MG63 (cell line): ENCODE measurements around the gene SYNPR. TPM values are rescaled to one million over a fixed set of nuclear protein-coding genes. Genes with fewer than 3 reads are reported as not detected.

Experiments used
- DNase-seq: peaks from one replicate; pipeline ENCODE4 v3.0.0-alpha.2; 2020
- H3K27me3 ChIP-seq: fragments of 250-450 bp; sonication (Bioruptor Pico); 2 replicates; pipeline ENCODE4 v1.5.1; 2020; ENCODE audit warnings: mild to moderate bottlenecking, moderate library complexity
- H3K36me3 ChIP-seq: fragments of 250-450 bp; sonication (Bioruptor Pico); 2 replicates; pipeline ENCODE4 v1.5.1; 2020; ENCODE audit warnings: mild to moderate bottlenecking, moderate library complexity
- H3K4me3 ChIP-seq: fragments of 250-450 bp; sonication (Bioruptor Pico); 2 replicates; pipeline ENCODE4 v1.5.1; 2020; ENCODE audit warnings: mild to moderate bottlenecking, moderate library complexity
- H3K9me3 ChIP-seq: fragments of 250-450 bp; sonication (Bioruptor Pico); 2 replicates; pipeline ENCODE4 v1.5.1; 2020; ENCODE audit warnings: mild to moderate bottlenecking, moderate library complexity
- total RNA-seq: library from RNA; depleted of rRNA; stranded (reverse); fragments of >200 nt; shearing (Covaris generic); gene quantifications from 2 replicates; pipeline ENCODE4 v1.2.3, GENCODE V29; 2014; ENCODE audit warnings: low replicate concordance

The SYNPR gene
- total RNA-seq, 1 experiment from 2014 or later, result not detected

DNA sequence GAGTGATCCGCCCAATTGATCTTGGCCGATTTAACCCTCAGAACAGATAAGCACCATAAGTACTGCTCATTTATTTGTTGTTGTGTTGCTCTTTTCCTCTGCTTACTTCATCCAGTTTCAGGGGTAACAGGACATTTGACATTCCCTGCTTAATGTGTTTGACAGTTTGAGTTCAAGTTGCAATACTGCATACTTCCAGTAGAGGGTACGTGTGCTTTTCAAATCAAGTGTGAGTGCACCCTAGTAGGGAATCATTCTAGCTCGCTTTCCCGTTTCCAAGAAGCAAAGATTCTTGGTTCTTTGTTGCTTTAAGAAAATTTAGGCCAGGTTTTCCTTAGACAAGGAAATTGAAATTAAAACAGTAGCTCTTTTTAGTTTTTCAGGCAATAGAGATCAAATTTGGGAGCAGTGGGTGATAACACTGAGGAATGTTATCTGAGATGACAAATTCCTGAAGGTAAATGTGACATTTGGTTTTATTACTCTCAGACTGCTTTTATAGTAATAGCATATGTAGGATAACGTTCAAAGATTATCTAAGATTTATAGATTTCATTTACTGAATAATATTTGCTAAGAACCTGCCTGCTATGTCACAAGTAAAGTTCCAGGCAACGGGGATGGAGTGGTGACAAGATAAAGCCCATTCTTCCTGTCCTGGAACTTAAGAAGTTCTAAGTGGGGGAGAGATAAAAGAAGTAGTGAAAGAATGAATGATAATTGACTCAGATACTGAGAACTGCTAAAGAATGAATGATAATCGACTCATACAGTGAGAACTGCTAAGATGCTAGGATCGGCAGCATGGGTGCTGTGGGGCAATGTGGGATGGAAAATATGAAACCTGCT, 73.3 kb downstream of the SYNPR start:
- Histone ChIP-seq H3K27me3 (no peaks in the 10 kb centered on the region), H3K36me3 (no peaks in the 10 kb centered on the region), H3K9me3 (no peaks in the 10 kb centered on the region), H3K4me3 (no peak overlapping the region)
- no peak for DNase-seq

DNA sequence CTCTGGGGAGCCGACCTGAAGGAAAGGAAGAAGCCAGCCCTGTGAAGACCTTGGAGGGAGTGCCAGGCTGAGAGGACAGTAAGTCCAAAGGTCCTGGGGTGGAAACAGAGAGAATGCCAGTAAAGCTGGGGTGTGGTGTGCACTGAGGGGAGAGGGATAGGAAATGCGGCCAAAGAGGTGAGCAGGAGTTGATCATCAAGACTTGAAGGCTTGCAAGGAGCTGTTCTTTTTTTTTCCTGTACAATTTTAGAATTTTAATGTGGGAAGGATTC, 73.8 kb downstream of the SYNPR start:
- H3K4me3 ChIP-seq, result no peak overlapping the region
- H3K36me3 ChIP-seq, result no peaks in the 10 kb centered on the region
- no peaks in the 10 kb centered on the region for H3K9me3 ChIP-seq
- DNase-seq, result no peak
- H3K27me3 ChIP-seq, result no peaks in the 10 kb centered on the region

DNA sequence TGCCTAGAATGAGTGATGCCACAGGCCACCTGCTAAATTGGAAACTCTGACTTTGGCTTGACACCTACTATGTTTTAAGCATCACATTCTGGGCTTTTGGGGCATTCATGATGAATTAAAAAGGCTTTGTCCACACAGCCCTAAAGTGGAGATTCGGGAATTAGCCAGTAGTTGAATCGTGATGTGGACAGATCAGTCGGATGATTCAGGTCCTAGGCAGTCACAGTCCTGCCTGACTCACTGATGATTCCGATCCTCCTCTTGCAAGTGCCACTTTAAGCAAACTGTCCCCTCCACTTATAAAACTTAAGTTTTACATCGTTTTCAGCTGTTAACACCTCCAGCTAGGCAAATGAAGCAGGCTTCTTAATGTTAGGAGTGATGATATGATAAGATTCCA, 75.3 kb downstream of the SYNPR start:
- Histone ChIP-seq H3K36me3 (no peaks in the 10 kb centered on the region), H3K27me3 (no peaks in the 10 kb centered on the region), H3K4me3 (no peak overlapping the region), H3K9me3 (no peaks in the 10 kb centered on the region)
- no peak for DNase-seq

DNA sequence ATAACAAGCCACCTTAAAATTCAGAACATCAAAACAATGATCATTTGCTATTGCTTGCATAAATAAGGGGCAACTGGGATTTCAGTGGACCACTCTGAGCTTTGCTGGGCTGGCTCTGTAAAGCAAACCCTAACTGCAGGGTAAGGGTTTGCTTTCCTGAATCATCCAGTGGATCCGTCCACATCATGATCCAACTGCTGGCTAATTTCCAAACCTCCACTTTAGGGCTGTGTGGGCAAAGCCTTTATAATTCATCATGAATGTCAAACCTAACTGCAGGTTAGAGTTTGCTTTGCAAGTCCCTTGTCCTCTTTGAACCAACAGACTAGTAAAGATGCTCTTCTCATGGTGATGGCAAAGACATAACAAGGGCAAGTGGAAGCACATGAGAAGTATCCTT, 76.1 kb downstream of the SYNPR start:
- no peaks in the 10 kb centered on the region for H3K27me3 ChIP-seq
- DNase-seq, result no peak
- no peaks in the 10 kb centered on the region for H3K9me3 ChIP-seq
- H3K36me3 ChIP-seq, result no peaks in the 10 kb centered on the region
- no peak overlapping the region for H3K4me3 ChIP-seq

DNA sequence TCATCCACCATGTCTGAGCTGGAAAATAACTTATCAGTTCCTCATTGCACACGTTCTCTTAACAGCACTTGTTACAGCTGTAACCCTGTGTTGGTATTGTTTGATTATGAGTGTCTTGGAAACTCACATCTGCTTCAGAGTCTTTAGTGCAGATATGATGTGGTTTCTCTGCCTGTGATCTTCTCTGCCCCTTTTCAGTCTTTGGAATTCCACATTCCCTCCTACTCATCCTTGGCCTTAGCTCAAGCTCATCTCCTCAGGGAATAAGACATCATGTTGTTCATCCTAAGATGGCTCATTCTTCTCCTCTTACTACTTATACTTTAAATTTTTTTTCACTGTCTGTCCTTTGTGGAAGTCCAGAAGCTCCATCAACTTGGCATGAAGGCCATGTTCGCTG, 77.7 kb downstream of the SYNPR start:
- Histone ChIP-seq H3K4me3 (no peak overlapping the region), H3K9me3 (no peaks in the 10 kb centered on the region), H3K36me3 (no peaks in the 10 kb centered on the region), H3K27me3 (no peaks in the 10 kb centered on the region)
- no peak for DNase-seq

DNA sequence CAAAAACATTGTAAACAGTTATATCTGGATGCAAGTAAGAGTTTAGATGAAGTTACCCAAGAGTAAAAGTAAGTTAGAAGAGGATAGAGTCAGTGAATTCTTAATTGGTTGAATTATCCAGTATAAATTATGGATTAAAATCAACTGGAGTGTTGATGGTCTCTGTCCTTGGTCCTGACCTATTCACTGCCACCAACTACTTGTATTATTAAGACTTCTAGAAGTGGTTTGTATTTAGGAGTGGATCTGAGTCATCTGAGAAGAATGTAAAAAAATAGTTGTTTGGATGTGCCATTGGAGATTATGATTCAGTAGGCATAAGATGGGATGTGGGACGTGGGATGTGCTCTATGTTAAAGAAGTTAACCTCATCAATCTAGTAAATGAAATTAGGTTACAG, 86.4 kb downstream of the SYNPR start:
- DNase-seq, result no peak

DNA sequence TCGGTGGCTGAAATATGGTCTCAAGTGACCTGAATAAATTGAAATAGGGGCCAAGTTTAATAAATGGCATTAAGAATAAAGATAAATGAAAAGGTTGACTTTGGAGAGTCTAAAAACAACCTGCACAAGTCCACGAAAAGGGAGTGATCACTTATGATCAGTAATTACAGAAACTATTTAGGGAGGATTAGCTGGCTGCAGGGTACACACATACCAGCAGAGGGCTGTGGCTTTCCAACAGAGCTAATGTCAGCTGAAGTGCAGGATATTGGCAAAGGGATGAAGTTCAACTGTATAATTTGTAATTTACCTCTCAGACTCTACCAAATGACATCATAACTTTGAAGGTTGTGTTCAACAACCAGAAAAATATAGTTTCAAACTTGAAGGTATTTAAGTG, 86.8 kb downstream of the SYNPR start:
- H3K36me3 ChIP-seq, result no peaks in the 10 kb centered on the region
- H3K4me3 ChIP-seq, result no peak overlapping the region
- H3K9me3 ChIP-seq, result no peaks in the 10 kb centered on the region
- H3K27me3 ChIP-seq, result no peaks in the 10 kb centered on the region
- no peak for DNase-seq

More for the DNA sequence above, 86.4 kb downstream of the SYNPR start:
- Histone ChIP-seq H3K9me3 (no peaks in the 10 kb centered on the region), H3K36me3 (no peaks in the 10 kb centered on the region), H3K27me3 (no peaks in the 10 kb centered on the region), H3K4me3 (no peak overlapping the region)

DNA sequence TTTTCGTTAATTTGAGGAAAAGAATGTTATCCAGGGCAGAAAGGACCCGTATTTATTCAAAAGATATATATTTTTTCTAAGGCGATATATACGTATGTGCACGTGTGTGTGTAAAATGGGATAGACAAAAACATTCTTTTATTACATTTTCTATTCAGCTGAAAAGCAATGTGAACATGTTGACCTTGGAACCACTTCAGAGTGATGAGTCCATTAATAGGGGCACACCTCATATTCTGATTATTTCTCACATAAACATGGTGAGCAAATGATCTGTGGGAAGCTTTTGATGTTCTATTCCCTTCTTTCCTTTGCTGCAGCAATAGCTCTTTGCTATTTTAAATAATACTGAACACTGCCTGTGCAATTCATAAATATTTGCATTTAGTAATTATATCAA, 87.6 kb downstream of the SYNPR start:
- Histone ChIP-seq H3K27me3 (no peaks in the 10 kb centered on the region), H3K4me3 (no peak overlapping the region), H3K9me3 (no peaks in the 10 kb centered on the region), H3K36me3 (no peaks in the 10 kb centered on the region)
- no peak for DNase-seq

DNA sequence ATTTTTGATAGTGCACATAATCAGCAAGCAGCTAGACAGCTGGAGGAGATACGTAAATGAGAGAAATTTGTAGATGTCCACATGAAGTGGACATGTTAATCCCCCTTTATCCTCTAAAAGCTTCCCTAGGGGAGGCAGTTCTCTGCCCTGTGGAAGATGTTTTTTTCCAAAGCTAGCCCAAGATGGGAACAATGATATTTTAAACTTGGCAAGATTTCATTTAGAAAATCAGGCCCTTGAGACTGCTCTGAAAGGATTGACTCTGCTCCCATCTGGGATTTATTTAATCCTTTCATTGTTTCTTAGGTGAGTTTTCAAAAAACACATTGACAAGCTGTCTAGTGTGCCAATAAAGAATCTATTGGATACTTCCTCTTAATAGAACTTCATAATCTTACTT, 92.0 kb downstream of the SYNPR start:
- Histone ChIP-seq H3K4me3 (no peak overlapping the region), H3K27me3 (no peaks in the 10 kb centered on the region), H3K36me3 (no peaks in the 10 kb centered on the region), H3K9me3 (no peaks in the 10 kb centered on the region)
- DNase-seq, result no peak

DNA sequence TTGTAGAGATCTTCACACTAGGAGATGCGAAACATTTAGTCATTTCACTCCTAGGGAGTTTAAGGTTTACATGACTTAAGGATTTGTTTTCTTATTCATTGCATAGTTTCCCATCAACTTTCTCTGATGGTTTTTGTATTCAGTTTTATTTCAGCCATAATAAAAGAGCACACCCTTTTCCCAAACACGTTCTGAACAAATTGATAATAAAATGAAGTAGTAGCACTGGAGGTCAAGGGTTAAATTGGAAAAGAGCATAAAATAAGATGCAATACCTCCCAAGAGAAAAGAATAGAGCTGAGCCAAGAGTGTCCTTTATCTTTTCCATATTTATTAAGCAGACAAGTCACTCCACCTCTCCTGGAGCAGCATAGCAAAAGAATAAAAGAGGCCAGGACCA, 104.9 kb downstream of the SYNPR start:
- H3K36me3 ChIP-seq, result no peaks in the 10 kb centered on the region
- H3K9me3 ChIP-seq, result no peaks in the 10 kb centered on the region
- H3K4me3 ChIP-seq, result no peak overlapping the region
- no peaks in the 10 kb centered on the region for H3K27me3 ChIP-seq
- DNase-seq, result no peak

DNA sequence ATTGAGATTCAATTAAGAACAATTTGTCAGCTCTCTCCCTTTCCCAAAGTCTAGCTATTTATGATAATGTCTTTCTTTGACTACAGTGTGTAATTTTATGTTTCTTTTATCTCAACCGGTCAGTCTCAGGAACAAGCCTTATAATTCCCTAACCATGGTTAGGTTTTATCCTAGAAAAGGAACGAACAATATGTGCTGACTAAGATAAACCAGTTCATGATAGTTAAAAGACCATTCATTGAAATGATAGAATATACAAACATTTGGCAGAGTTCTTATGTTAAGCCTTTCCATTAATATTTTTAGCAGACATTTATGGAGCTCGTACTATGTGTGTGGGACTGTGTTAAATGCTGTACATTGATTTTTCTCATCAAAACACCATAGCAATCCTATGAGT, 106.3 kb downstream of the SYNPR start:
- Histone ChIP-seq H3K36me3 (no peaks in the 10 kb centered on the region), H3K4me3 (no peak overlapping the region), H3K27me3 (no peaks in the 10 kb centered on the region), H3K9me3 (no peaks in the 10 kb centered on the region)
- DNase-seq, result no peak

DNA sequence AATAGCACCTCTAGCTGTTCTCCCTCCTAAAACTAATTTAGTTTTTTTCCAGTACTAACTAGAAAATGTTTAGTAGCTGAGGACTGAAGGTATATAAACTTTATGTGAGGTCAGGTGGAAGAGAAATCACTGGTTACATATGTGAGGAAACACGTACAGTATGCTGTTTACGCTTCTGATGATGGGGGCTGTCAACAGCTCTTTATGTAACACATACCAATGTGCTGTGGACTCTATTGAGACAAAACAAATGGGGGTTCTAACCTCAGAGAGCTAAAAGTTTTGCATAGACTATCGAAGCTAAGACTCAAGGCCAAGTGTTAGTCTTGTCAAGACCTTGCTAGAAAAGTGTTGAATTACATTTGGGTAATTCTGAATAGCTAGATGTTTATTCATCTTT, 107.5 kb downstream of the SYNPR start:
- DNase-seq, result no peak
- no peaks in the 10 kb centered on the region for H3K9me3 ChIP-seq
- H3K36me3 ChIP-seq, result no peaks in the 10 kb centered on the region
- no peak overlapping the region for H3K4me3 ChIP-seq
- no peaks in the 10 kb centered on the region for H3K27me3 ChIP-seq

DNA sequence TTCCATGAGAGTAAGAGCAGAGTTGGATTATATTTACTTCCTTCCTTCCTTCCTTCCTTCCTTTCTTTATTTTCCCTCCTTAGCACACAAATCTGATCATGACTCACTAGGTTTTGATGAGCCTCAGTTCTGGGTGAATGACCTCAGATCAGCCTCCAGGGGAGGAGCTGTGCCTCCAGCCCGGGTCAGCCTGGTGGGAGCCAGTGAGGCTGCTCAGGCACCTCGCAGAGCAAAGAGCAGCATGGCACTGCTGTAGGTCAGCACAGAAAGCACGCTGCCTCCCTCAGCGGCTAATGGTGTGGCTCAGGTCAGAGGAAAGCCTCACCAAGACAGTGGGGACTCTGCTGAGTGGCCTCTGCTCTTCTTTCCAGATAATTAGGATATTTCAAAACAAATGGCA, 108.5 kb downstream of the SYNPR start:
- no peaks in the 10 kb centered on the region for H3K9me3 ChIP-seq
- H3K27me3 ChIP-seq, result no peaks in the 10 kb centered on the region
- no peak for DNase-seq
- no peak overlapping the region for H3K4me3 ChIP-seq
- no peaks in the 10 kb centered on the region for H3K36me3 ChIP-seq

DNA sequence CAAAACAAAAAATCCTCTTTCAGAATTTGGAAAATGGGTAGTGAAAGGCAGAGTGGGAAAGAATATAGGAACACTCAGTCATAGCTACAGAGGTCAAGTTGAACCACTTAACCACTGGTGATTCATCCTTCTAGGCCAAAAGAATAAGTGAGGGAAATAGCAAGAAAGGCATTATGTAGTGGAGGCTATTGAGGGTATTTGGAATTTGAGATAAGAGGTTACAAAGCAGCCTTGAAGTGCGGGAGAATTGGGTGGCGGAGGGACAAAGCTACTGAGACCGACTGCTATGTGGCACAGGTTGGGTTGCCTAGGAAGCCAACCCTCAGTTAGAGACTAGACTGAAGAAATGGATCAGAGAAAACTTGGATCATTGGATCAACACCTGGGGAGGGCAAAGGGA, 109.5 kb downstream of the SYNPR start:
- no peaks in the 10 kb centered on the region for H3K27me3 ChIP-seq
- no peak for DNase-seq
- no peak overlapping the region for H3K4me3 ChIP-seq
- no peaks in the 10 kb centered on the region for H3K36me3 ChIP-seq
- H3K9me3 ChIP-seq, result no peaks in the 10 kb centered on the region

DNA sequence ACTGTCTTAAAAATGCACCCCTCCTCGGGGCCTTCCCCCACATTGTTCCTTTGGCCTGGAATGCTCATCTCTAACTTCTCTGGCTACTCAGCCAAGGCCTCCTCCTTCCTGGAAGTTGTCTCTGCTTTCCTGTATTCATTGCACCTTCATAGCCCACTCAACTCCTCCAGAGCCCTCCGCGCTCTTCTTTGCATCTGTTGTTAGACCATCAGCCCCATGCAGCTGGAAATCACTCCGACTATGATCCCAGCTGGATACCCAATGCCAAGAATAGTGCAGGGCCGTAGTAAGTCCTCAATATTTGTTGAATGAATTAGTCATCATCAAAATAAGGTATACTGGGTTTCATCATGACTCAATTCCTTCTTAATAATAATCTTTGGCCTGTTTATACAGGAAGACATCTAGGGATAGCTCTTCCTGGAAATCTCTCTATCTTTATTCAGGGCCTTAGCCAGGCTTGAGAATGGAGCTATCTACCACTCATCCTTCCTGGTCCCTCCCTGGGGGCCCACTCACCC, 112.7 kb downstream of the SYNPR start:
- Histone ChIP-seq H3K4me3 (no peak overlapping the region), H3K9me3 (no peaks in the 10 kb centered on the region), H3K27me3 (no peaks in the 10 kb centered on the region), H3K36me3 (no peaks in the 10 kb centered on the region)
- no peak for DNase-seq

DNA sequence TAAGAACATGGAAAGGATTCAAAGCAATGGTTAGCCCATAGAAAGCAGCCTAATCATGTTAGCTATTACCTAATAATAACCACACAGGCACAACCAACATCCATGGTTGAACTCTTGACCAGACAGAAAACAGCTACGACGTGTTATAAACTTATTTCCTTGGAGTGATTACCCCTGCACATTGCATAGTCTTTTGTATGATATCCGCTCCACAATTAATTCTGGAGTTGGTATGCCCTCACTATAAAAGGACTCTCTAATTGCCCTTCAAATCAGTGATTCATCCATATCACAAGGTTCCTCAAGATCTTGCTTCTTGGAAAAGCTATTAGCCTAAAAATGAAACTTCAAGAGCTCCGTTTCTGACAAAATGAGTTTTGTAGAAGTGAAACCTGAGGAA, 117.9 kb downstream of the SYNPR start:
- no peak for DNase-seq
- Histone ChIP-seq H3K4me3 (no peak overlapping the region), H3K9me3 (no peaks in the 10 kb centered on the region), H3K36me3 (no peaks in the 10 kb centered on the region), H3K27me3 (no peaks in the 10 kb centered on the region)

DNA sequence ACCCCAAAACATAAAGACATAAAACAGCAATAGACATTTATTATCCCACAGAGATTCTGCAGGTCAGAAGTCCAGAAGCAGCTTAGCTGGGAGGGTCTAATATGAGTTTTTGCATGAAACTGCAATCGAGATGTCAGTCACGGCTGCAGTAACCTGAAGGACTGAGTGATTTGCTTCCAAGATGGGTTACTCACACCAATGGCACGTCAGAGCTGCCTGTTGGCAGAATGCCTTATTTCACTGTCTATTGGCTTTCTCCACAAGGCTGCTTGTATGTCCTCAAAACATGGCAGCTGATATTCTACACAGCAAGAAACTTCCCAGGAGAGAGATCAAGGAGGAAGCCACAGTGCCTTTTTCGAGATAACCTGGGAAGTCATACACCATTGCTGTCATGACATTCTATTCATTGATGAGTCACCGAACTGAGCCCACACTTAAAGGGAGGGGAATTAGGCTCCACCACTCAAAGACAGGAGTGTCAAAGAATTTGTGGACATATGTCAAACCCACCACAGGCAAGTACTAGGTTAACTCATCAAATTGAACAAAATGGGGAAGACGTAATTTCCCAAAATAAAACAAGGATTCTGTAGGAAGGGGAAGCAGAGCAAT, 122.2 kb downstream of the SYNPR start:
- Histone ChIP-seq H3K4me3 (no peak overlapping the region), H3K9me3 (no peaks in the 10 kb centered on the region), H3K27me3 (no peaks in the 10 kb centered on the region), H3K36me3 (no peaks in the 10 kb centered on the region)
- DNase-seq, result peak; percentile 10

DNA sequence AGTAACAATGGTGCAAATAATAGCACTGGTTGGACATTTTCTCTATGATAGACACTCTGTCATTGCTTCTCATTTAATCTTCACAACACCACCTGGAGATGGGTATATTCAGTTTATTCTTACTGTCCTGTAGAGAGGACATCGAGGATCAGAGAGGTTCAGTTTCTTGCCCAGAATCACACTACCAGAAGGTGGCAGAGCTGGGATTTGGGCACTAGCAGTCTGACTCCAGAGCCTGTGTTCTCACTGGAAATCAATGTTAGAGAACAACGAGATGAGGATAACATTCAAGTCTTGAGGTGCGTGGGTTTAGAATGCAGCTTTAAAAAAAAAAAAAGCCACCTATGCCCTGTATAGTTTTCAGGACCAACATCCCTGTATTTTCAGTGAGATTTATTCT, 127.8 kb downstream of the SYNPR start:
- H3K4me3 ChIP-seq, result no peak overlapping the region
- no peaks in the 10 kb centered on the region for H3K36me3 ChIP-seq
- H3K27me3 ChIP-seq, result no peaks in the 10 kb centered on the region
- H3K9me3 ChIP-seq, result no peaks in the 10 kb centered on the region
- no peak for DNase-seq
